Stimulated activated naive CD8-positive, alpha-beta T cell treated with anti-CD3 and anti-CD28 coated beads, Interleukin-15, Interleukin-2, amounts not matched to agents 100 U/mL and 50 U/mL, for 24 hours (primary cell): ENCODE results near the gene STRA6.
A peak's percentile ranks its signal among the peaks of the same experiment; 100 is the strongest.
"Not testable (repeated sequence)": the region's sequence is repeated elsewhere in the genome, so short reads cannot be mapped to it uniquely, and the experiment has no call there.

Experiments
- ATAC-seq: fragments of 150-1000 bp; cut with Tn5 transposase; one replicate; pipeline ENCODE4 v1.10.0; 2021
- DNase-seq: peaks from one replicate; pipeline ENCODE4 v3.0.0; 2021

STRA6 gene

GRCh38 chr15:74160390-74160789, 42.2 kb downstream of the STRA6 start:
- not testable (repeated sequence) for DNase-seq, ATAC-seq

- ATAC-seq = no peak
- DNase-seq = no peak
Observed at GRCh38 chr15:74159773-74160172, 42.8 kb downstream of the STRA6 start.

GRCh38 chr15:74158855-74159650, 43.5 kb downstream of the STRA6 start:
- DNase-seq = no peak
- peak; percentile 59 for ATAC-seq

DNA sequence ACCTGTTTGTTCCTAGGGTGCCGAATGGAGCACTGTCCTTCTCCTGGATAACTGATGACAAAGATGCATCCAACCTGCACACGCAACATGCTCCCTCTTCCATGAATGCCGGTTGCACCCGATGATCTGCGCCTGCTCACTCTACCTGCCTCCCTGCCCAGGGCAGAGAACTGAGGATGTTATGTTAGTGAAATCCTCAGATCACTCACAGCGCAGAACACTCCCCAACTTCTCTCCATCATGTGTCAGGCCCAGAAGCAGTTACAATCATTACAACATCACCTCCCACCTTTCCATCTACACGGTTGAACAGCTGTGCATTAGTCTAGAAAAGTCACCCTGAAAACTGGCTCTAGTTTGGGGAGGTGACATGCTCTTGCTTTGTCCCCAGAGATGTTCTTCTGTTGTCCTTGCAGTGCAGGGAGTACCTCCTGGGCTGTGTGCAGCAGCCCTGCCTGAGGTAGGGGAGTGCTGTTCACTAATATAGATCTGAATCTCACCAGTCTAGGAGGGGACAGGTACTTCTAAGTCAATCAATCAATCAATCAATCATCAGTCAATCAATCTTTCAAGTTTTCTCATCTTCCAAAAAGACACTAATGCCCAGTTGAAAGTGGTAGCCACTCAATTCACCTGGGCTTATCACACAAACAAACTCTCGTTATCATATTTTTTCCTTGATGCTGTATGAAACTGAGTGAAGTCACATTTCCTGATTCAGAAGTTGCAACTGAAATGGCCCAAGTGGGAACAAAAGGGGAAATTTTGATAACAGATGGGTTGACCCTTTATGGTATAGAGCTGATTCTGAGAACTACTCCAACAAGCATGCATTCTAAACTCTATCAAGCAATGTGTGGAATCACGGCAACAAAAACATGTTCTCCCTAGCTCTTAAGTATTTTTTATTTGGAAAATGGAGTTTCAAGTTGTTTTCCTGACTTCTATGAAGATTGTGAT, 44.4 kb downstream of the STRA6 start:
- DNase-seq (no peak), ATAC-seq (no peak)

- ATAC-seq (no peak), DNase-seq (no peak)
Observed at GRCh38 chr15:74156678-74157411, 45.7 kb downstream of the STRA6 start.

DNA sequence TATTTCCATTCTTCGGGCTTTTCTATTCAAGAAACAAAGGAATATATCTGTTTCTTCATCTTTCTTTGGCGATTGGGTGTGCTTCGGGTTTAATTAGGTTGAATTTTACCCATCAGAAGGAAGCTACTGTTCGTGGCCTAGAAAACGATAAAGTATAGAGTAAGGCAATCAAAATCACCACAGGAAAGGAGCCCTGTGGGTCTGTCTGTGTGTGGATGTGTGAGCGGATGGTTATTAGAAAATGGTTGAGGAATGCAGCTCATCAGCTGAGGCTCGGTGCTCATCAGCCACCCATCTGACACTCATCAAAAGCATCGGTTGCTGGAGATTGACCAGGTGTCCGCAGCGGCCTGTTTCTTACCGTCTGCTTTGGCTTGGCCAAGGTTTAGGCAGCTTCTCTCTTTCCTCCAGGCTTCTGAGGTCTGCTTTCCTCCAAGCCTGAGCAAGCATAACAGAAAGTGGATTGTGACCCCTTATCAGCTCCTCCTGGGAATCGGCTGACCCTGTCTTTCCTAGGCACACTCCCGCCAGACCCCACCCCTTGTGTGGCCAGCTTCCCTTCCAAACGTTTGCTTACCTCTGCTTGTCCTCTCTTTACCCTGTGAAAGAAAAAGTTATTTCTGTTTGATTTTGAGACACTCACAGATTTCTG, 46.7 kb downstream of the STRA6 start:
- ATAC-seq = no peak
- DNase-seq = no peak

DNA sequence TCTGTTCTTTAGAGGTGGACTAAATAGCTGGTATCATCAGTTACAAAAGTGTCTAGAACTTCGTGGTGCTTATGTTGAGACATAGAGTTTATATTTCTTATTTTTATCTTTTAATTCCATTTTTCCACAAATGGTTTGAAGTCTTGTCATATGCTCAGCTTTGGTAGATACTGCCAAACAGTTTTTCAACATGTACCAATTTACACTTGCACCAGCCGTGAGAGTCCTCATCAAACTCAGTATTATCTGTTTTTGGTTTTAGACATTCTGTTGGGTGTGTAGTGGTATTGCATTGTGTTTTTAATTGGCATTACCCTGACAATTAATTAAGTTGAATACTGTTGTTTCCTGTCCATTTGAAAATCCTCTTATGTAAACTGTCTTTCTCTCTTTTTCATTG, 55.5 kb downstream of the STRA6 start:
- ATAC-seq (no peak), DNase-seq (no peak)

DNA sequence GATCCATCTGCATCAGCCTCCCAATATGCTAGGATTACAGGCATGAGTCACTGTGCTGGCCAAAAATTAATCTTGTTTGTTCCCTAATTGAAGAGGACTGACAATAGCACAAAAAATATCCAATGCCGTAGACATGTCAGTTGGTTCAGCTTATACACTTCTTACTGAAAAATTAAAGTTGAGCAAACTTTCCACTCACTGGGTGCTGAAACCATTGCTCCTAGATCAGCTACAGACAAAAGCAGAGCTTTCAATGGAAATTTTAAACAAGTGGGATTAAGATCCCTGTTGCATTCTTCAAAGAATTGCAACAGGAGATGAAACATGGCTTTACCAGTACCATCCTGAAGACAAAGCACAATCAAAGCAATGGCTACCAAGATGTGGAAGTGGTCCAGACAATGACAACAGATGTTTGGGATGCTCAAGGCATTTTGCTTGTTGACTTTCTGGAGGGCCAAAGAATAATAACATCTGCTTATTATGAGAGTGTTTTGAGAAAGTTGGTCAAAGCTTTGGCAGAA, 56.2 kb downstream of the STRA6 start:
- ATAC-seq (no peak), DNase-seq (no peak)

DNA sequence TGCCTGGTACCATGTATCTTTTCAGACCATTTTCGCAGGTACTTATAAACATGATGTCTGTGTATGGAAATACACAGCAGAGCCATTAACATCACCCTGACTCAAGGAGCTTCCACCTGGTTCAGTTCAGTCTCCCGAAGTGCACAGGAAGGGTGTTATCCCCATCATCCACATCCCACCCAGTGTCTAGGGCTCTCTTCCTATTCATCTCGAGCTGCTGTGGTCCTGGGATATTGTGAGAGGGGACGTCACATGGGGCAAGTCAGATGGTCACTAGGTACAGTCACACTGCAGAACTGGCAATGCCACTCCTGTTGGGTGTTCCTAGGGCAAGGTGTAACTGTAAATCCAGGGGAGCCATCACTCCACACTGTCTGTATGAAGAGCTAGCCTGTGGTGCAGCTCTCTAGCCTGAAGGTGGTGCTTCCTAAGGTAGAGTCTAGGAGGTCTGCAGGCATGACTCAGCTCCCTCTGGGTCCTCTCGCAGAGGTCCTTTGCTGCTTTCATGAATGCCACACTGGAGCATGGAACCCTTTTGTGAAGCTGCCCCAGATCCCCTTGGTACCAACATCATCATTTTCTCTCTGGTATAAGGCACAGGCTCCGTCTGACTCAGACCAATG, 58.3 kb downstream of the STRA6 start:
- ATAC-seq (no peak), DNase-seq (no peak)

DNA sequence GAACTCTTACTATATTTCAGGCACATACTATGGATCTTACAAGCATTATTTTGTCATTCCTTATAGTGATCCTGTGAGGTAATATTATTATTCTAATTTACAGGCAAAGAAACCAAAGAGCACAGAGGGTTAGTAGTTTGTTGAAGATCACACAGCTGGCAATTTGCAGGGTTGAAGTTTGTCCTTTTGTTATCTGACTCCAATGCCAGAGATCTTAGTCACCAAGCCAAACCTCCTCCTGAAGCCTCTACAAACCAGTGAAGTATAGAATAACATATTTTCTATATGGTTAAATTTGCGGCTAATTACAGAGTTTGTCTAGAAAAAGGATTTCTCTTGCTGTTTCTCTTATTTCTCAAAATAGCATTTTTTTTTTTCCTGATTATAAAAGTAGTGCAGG, 61.0 kb downstream of the STRA6 start:
- ATAC-seq = no peak

GRCh38 chr15:74138642-74139041, 63.9 kb downstream of the STRA6 start:
- ATAC-seq = no peak
- DNase-seq = no peak

More for the DNA sequence above, 61.0 kb downstream of the STRA6 start:
- no peak for DNase-seq

GRCh38 chr15:74137537-74137894, 65.1 kb downstream of the STRA6 start:
- ATAC-seq = no peak
- DNase-seq = no peak

GRCh38 chr15:74136814-74137536, 65.6 kb downstream of the STRA6 start:
- ATAC-seq = no peak

DNA sequence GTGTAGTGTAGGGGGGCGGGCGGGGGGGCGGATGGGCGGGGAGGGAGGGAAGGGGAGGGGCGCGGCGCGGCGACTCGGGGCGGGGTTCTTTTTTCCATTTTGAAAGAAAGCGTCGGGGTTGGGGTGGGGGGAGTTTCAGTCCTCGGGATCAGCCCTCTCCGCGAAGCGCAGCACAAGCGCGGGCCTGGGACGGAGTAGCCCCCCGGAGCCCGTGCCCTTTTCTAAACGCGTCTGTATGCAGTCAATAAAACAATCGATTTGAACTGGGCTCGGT, 66.1 kb downstream of the STRA6 start:
- ATAC-seq = no peak

More at GRCh38 chr15:74136814-74137536, 65.6 kb downstream of the STRA6 start:
- DNase-seq = no peak

GRCh38 chr15:74135041-74135565, 67.5 kb downstream of the STRA6 start:
- no peak for DNase-seq
- ATAC-seq = no peak

More for the DNA sequence above, 66.1 kb downstream of the STRA6 start:
- no peak for DNase-seq

- peak; percentile 53 for DNase-seq
- no peak for ATAC-seq
Observed at GRCh38 chr15:74134387-74135027, 68.1 kb downstream of the STRA6 start.

DNA sequence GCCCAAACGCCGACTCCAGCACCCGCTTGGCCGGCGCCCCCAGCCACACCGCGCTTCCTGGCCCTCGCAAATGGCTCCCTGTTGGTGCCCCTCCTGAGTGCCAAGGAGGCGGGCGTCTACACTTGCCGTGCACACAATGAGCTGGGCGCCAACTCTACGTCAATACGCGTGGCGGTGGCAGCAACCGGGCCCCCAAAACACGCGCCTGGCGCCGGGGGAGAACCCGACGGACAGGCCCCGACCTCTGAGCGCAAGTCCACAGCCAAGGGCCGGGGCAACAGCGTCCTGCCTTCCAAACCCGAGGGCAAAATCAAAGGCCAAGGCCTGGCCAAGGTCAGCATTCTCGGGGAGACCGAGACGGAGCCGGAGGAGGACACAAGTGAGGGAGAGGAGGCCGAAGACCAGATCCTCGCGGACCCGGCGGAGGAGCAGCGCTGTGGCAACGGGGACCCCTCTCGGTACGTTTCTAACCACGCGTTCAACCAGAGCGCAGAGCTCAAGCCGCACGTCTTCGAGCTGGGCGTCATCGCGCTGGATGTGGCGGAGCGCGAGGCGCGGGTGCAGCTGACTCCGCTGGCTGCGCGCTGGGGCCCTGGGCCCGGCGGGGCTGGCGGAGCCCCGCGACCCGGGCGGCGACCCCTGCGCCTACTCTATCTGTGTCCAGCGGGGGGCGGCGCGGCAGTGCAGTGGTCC, 68.7 kb downstream of the STRA6 start:
- DNase-seq (peak; percentile 11), ATAC-seq (no peak)

DNA sequence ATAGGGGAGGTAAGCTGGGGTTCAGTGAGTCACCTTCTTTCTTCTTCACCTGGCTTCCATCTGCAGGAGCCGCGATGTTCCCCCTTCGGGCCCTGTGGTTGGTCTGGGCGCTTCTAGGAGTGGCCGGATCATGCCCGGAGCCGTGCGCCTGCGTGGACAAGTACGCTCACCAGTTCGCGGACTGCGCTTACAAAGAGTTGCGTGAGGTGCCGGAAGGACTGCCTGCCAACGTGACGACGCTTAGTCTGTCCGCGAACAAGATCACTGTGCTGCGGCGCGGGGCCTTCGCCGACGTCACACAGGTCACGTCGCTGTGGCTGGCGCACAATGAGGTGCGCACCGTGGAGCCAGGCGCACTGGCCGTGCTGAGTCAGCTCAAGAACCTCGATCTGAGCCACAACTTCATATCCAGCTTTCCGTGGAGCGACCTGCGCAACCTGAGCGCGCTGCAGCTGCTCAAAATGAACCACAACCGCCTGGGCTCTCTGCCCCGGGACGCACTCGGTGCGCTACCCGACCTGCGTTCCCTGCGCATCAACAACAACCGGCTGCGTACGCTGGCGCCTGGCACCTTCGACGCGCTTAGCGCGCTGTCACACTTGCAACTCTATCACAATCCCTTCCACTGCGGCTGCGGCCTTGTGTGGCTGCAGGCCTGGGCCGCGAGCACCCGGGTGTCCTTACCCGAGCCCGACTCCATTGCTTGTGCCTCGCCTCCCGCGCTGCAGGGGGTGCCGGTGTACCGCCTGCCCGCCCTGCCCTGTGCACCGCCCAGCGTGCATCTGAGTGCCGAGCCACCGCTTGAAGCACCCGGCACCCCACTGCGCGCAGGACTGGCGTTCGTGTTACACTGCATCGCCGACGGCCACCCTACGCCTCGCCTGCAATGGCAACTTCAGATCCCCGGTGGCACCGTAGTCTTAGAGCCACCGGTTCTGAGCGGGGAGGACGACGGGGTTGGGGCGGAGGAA, 69.6 kb downstream of the STRA6 start:
- DNase-seq = peak; percentile 35

More for the DNA sequence above, 69.6 kb downstream of the STRA6 start:
- ATAC-seq = peak; percentile 35
